NCI-H1417 treated with DMSO at 0.1 percent for 48 hours (cell line): Measurements from ENCODE around the gene RUFY3.
"Not testable (repeated sequence)": the region's sequence is repeated elsewhere in the genome, so short reads cannot be mapped to it uniquely, and the experiment has no call there.

Experiments
- DNase-seq: peaks from one replicate; lab custom pipeline; 2025; lab: John Stamatoyannopoulos, UW

RUFY3 gene

GRCh38 chr4:70735915-70736314, 14.2 kb downstream of the RUFY3 start:
- not testable (repeated sequence) for DNase-seq

- no peak for DNase-seq
Measured at GRCh38 chr4:70737006-70737405, 15.2 kb downstream of the RUFY3 start.

- no peak for DNase-seq
Measured at GRCh38 chr4:70737409-70737808, 15.6 kb downstream of the RUFY3 start.

- no peak for DNase-seq
Measured at GRCh38 chr4:70739496-70740337, 18.0 kb downstream of the RUFY3 start.

GRCh38 chr4:70741867-70742658, 20.3 kb downstream of the RUFY3 start:
- no peak for DNase-seq

GRCh38 chr4:70743731-70744130, 22.0 kb downstream of the RUFY3 start:
- no peak for DNase-seq

GRCh38 chr4:70746179-70746839, 24.5 kb downstream of the RUFY3 start:
- no peak for DNase-seq

GRCh38 chr4:70747874-70748273, 26.1 kb downstream of the RUFY3 start:
- DNase-seq: no peak

GRCh38 chr4:70749313-70749712, 27.5 kb downstream of the RUFY3 start:
- no peak for DNase-seq

- no peak for DNase-seq
Measured at GRCh38 chr4:70752236-70752635, 30.5 kb downstream of the RUFY3 start.

GRCh38 chr4:70753630-70754029, 31.9 kb downstream of the RUFY3 start:
- DNase-seq: no peak

- no peak for DNase-seq
Measured at GRCh38 chr4:70754470-70754869, 32.7 kb downstream of the RUFY3 start.

GRCh38 chr4:70754990-70755688, 33.4 kb downstream of the RUFY3 start:
- no peak for DNase-seq

- no peak for DNase-seq
Measured at GRCh38 chr4:70759126-70759525, 37.4 kb downstream of the RUFY3 start.

- DNase-seq: no peak
Measured at GRCh38 chr4:70759627-70760026, 37.9 kb downstream of the RUFY3 start.

GRCh38 chr4:70760662-70761061, 38.9 kb downstream of the RUFY3 start:
- DNase-seq: no peak

- DNase-seq: no peak
Measured at GRCh38 chr4:70761276-70761816, 39.6 kb downstream of the RUFY3 start.

- DNase-seq: no peak
Measured at GRCh38 chr4:70765368-70765767, 43.6 kb downstream of the RUFY3 start.

GRCh38 chr4:70768301-70768948, 46.7 kb downstream of the RUFY3 start:
- no peak for DNase-seq

- DNase-seq: not testable (repeated sequence)
Measured at GRCh38 chr4:70769396-70769795, 47.6 kb downstream of the RUFY3 start.

- DNase-seq: no peak
Measured at GRCh38 chr4:70772929-70773555, 51.3 kb downstream of the RUFY3 start.
